Midbrain (tissue), 1 donor: Measurements from ENCODE around the gene CNTFR.

ENCODE experiments used
- DNase-seq: peaks from one replicate; lab custom pipeline; 2025; lab: John Stamatoyannopoulos, UW

CNTFR gene

GRCh38 chr9:34507556-34507955, 82.0 kb downstream of the CNTFR start:
- DNase-seq: no peak

- no peak for DNase-seq
Observed at GRCh38 chr9:34506623-34507022, 82.9 kb downstream of the CNTFR start.

GRCh38 chr9:34505370-34506120, 84.0 kb downstream of the CNTFR start:
- no peak for DNase-seq

- DNase-seq: no peak
Observed at GRCh38 chr9:34503406-34503805, 86.1 kb downstream of the CNTFR start.

- peak; percentile 62 for DNase-seq
Observed at GRCh38 chr9:34502891-34503290, 86.6 kb downstream of the CNTFR start.

GRCh38 chr9:34502471-34502870, 87.1 kb downstream of the CNTFR start:
- DNase-seq: no peak

- peak; percentile 98 for DNase-seq
Observed at GRCh38 chr9:34501889-34502425, 87.6 kb downstream of the CNTFR start.
